SK-N-SH (cell line): ENCODE data around the gene TMEM161A. TPM values are rescaled to one million over a fixed set of nuclear protein-coding genes. Genes with fewer than 3 reads are reported as not detected.

Source experiments
- CTCF ChIA-PET: fragments of 300-600, 350-600 bp; formaldehyde crosslinking; extraction: SDS; loops from one replicate; lab custom pipeline; 2021; lab: Yijun Ruan, JAX
- POLR2A ChIA-PET: fragments of 350-600 bp; sonication (Branson Sonifier 250); formaldehyde crosslinking; extraction: SDS; loops from one replicate; lab custom pipeline; 2020; ENCODE audit warnings: antibody characterized with exemption, inconsistent platforms; lab: Yijun Ruan, JAX
- DNase-seq: peaks from one replicate; pipeline ENCODE4 v3.0.0; 2012
- H2AFZ ChIP-seq: fragments of 200-600 bp; sonication (generic); 2 replicates; pipeline ENCODE4 v1.8.1; 2016; ENCODE audit warnings: antibody characterized with exemption, mild to moderate bottlenecking, low read depth
- H3F3A ChIP-seq: fragments of 200-600 bp; sonication (generic); replicated peaks from 2 replicates; pipeline ENCODE3; 2016; ENCODE audit warnings: antibody characterized with exemption, mild to moderate bottlenecking; ENCODE audit not compliant: insufficient read depth
- H3K27ac ChIP-seq, 2 experiments: fragments of 200-500 bp in 1 of 2; fragments of 200-600 bp in 1 of 2; sonication (Bioruptor generic) in 1 of 2; sonication (generic), shearing (Covaris generic) in 1 of 2; 2 replicates each; pipeline versions ENCODE4 v1.5.1 to v1.6.1; 2014 to 2016; ENCODE audit warnings: low read depth in 2 of 2, inconsistent platforms in 1 of 2, low read length in 1 of 2, mild to moderate bottlenecking in 1 of 2, mixed read lengths in 1 of 2
- H3K27me3 ChIP-seq: fragments of 200-600 bp; sonication (generic), shearing (Covaris generic); 2 replicates; pipeline ENCODE4 v1.6.1; 2016; ENCODE audit warnings: mixed run types; ENCODE audit not compliant: insufficient read depth
- H3K36me3 ChIP-seq, 2 experiments: fragments of 200-500 bp in 1 of 2; fragments of 200-600 bp in 1 of 2; sonication (Bioruptor generic) in 1 of 2; sonication (generic) in 1 of 2; replicated peaks in 1 of 2; 2 replicates each; pipeline versions ENCODE3 to v1.5.1; 2014 to 2016; ENCODE audit warnings: low read length in 1 of 2, mild to moderate bottlenecking in 1 of 2; ENCODE audit not compliant: insufficient read depth in 2 of 2, control insufficient read depth in 1 of 2
- H3K4me1 ChIP-seq, 2 experiments: fragments of 200-500 bp in 1 of 2; fragments of 200-600 bp in 1 of 2; sonication (Bioruptor generic) in 1 of 2; sonication (generic), shearing (Covaris generic) in 1 of 2; 2 replicates each; pipeline versions ENCODE4 v1.5.1 to v1.6.1; 2014 to 2016; ENCODE audit warnings: low read depth in 1 of 2, low read length in 1 of 2, mixed run types in 1 of 2; ENCODE audit not compliant: insufficient read depth in 2 of 2, control insufficient read depth in 1 of 2
- H3K4me2 ChIP-seq: fragments of 200-600 bp; sonication (generic), shearing (Covaris generic); 2 replicates; pipeline ENCODE4 v1.6.1; 2017; ENCODE audit warnings: mixed run types
- H3K4me3 ChIP-seq, 2 experiments: fragments of 200-500 bp in 1 of 2; fragments of 200-600 bp in 1 of 2; sonication (Bioruptor generic) in 1 of 2; sonication (generic), shearing (Covaris generic) in 1 of 2; 2 replicates each; pipeline versions ENCODE4 v1.5.1 to v1.8.1; 2014 to 2016; ENCODE audit warnings: low read depth in 2 of 2, inconsistent platforms in 1 of 2, low read length in 1 of 2, mild to moderate bottlenecking in 1 of 2, mixed read lengths in 1 of 2, moderate library complexity in 1 of 2
- H3K79me2 ChIP-seq: fragments of 200-600 bp; sonication (generic); 2 replicates; pipeline ENCODE4 v1.8.1; 2017; ENCODE audit warnings: mild to moderate bottlenecking; ENCODE audit not compliant: insufficient read depth
- H3K9ac ChIP-seq: fragments of 200-600 bp; sonication (generic); 2 replicates; pipeline ENCODE4 v1.6.1; 2017; ENCODE audit warnings: mixed run types
- H3K9me2 ChIP-seq: fragments of 200-600 bp; sonication (generic); 2 replicates; pipeline ENCODE4 v1.6.1; 2017; ENCODE audit warnings: mixed run types
- H3K9me3 ChIP-seq: fragments of 200-600 bp; sonication (generic); 2 replicates; pipeline ENCODE4 v1.6.1; 2017; ENCODE audit warnings: mixed run types, mild to moderate bottlenecking, moderate library complexity
- H4K20me1 ChIP-seq: fragments of 200-600 bp; sonication (generic); 2 replicates; pipeline ENCODE4 v1.6.1; 2017; ENCODE audit warnings: mild to moderate bottlenecking, mixed run types; ENCODE audit not compliant: insufficient read depth
- CTCF ChIP-seq: fragments of 200-600 bp; sonication (generic); IDR thresholded peaks from 2 replicates; pipeline ENCODE4 v1.6.1; 2017; ENCODE audit warnings: antibody characterized with exemption, mild to moderate bottlenecking, moderate library complexity
- ELF1 ChIP-seq: IDR thresholded peaks from 2 replicates; pipeline ENCODE4 v1.4.0; 2012
- GABPA ChIP-seq: IDR thresholded peaks from 2 replicates; pipeline ENCODE4 v1.4.0; 2012; ENCODE audit warnings: low read depth, mild to moderate bottlenecking
- GATA2 ChIP-seq: sonication (generic); formaldehyde crosslinking; IDR thresholded peaks from 2 replicates; pipeline ENCODE4 v1.5.0; 2020; ENCODE audit warnings: mild to moderate bottlenecking, missing genetic modification reagents
- MAX ChIP-seq: IDR thresholded peaks from 2 replicates; pipeline ENCODE4 v1.4.0; 2012; ENCODE audit warnings: low read depth
- RAD21 ChIP-seq: IDR thresholded peaks from 2 replicates; pipeline ENCODE4 v1.6.1; 2012; ENCODE audit warnings: mild to moderate bottlenecking, low read length
- SIN3A ChIP-seq: IDR thresholded peaks from 2 replicates; pipeline ENCODE4 v1.6.1; 2012; ENCODE audit warnings: low read depth, mild to moderate bottlenecking, low read length, moderate library complexity, borderline replicate concordance
- WGBS: methylation state at CpG from one replicate; pipeline ENCODE4 v1.1.6; 2017; ENCODE audit warnings: low lambda C conversion rate; 5-methylcytosine and 5-hydroxymethylcytosine counted together
- polyA plus RNA-seq, 3 experiments: library from polyadenylated mRNA; depleted of rRNA; stranded (reverse); fragments of >200 nt; gene quantifications; 2 replicates each; pipeline ENCODE4 v1.2.3, GENCODE V29; 2012

TMEM161A gene
- polyA plus RNA-seq, 1 of the 3 experiments (the other 2 are of a cell fraction): 39.3 TPM

GRCh38 chr19:19074196-19074882 is 63.9 kb downstream of the TMEM161A start:
- Histone ChIP-seq H3K4me1 (peaks cover 0 to 8% of the 10 kb centered on the region in 2 experiments; a peak in 1 of 4 replicates), H3F3A (peaks cover under 1% of the 10 kb centered on the region), H3K36me3 (no peaks in the 10 kb centered on the region), H3K9ac (no peak overlapping the region), H3K27me3 (no peaks in the 10 kb centered on the region), H3K4me2 (no peak overlapping the region), H3K4me3 (no peak overlapping the region), H3K79me2 (no peaks in the 10 kb centered on the region), H3K9me3 (no peaks in the 10 kb centered on the region), H4K20me1 (no peaks in the 10 kb centered on the region), H2AFZ (no peak overlapping the region), H3K27ac (no peak overlapping the region), H3K9me2 (no peaks in the 10 kb centered on the region)
- WGBS: 59% methylated on average over 13 of the region's 13 CpGs
- peak; percentile 62 for DNase-seq
- no peak for TF ChIP-seq RAD21
- no peak for TF ChIP-seq SIN3A
- peak; percentile 3; the same call in 1 of the 2 replicates for TF ChIP-seq GATA2 (CRISPR knock-in tag)
- ChIA-PET CTCF (interaction anchor here (0.9 to 2.1 kb wide), 8 partner anchors 9 to 100 kb away, joined by 3 to 7 read pairs (median 4); partner anchors contain the start of gene SLC25A42), POLR2A (no interaction called here)

- CTCF ChIA-PET: interaction anchor here (1.3 to 1.4 kb wide), 2 partner anchors 9 to 75 kb away, joined by 3 to 4 read pairs; no protein-coding TSS in a partner anchor
- Histone ChIP-seq H3K9me3 (no peaks in the 10 kb centered on the region), H3K79me2 (no peaks in the 10 kb centered on the region), H3K27ac (no peak overlapping the region), H3K4me3 (no peak overlapping the region), H3K36me3 (no peaks in the 10 kb centered on the region), H3K9me2 (no peaks in the 10 kb centered on the region), H4K20me1 (no peaks in the 10 kb centered on the region), H3F3A (peaks cover 6% of the 10 kb centered on the region), H3K4me1 (peaks cover 0 to 8% of the 10 kb centered on the region in 2 experiments; a peak in 2 of 4 replicates), H3K27me3 (no peaks in the 10 kb centered on the region), H2AFZ (no peak overlapping the region), H3K9ac (no peak overlapping the region), H3K4me2 (no peak overlapping the region)
- no peak for DNase-seq
- POLR2A ChIA-PET: interaction anchor here (0.7 kb wide), 1 partner anchor 9 kb away, joined by 3 read pairs; no protein-coding TSS in a partner anchor
- no peak for TF ChIP-seq MAX
- no peak for TF ChIP-seq GABPA
- TF ChIP-seq ELF1: no peak
- TF ChIP-seq CTCF: no peak
- WGBS: 97% methylated on average over 6 of the region's 8 CpGs
These were observed 66.4 kb downstream of the TMEM161A start for GRCh38 chr19:19071897-19072296.

Other genes with a start within 250 kb of the TMEM161A start
- 5.4 and 7.3 TPM in 2 replicates for gene CERS1, start 242.3 kb downstream of the TMEM161A start, polyA plus RNA-seq (2012; rRNA removed)
- 412 and 450 TPM in 2 replicates for gene COPE, start 219.1 kb downstream of the TMEM161A start, polyA plus RNA-seq (2012; rRNA removed)
- 81.7 and 86.8 TPM in 2 replicates for gene DDX49, start 218.8 kb downstream of the TMEM161A start, polyA plus RNA-seq (2012; rRNA removed)
- 81.0 and 83.0 TPM in 2 replicates for gene HOMER3, start 197.3 kb downstream of the TMEM161A start, polyA plus RNA-seq (2012; rRNA removed)
- gene SUGP2, start 105.0 kb downstream of the TMEM161A start, polyA plus RNA-seq (2012; rRNA removed): 56.3 and 74.9 TPM in 2 replicates
- 32.2 and 34.7 TPM in 2 replicates for gene ARMC6, start 104.9 kb downstream of the TMEM161A start, polyA plus RNA-seq (2012; rRNA removed)
- gene SLC25A42, start 74.5 kb downstream of the TMEM161A start, polyA plus RNA-seq (2012; rRNA removed): 4.3 and 6.1 TPM in 2 replicates
- gene MEF2B, start 31.8 kb upstream of the TMEM161A start, polyA plus RNA-seq (2012; rRNA removed): 1.0 and 1.1 TPM in 2 replicates
- 33.7 and 36.4 TPM in 2 replicates for gene BORCS8, start 53.7 kb upstream of the TMEM161A start, polyA plus RNA-seq (2012; rRNA removed)
- 98.2 and 117 TPM in 2 replicates for gene RFXANK, start 53.8 kb upstream of the TMEM161A start, polyA plus RNA-seq (2012; rRNA removed)
- gene NR2C2AP, start 64.9 kb upstream of the TMEM161A start, polyA plus RNA-seq (2012; rRNA removed): 21.2 and 21.9 TPM in 2 replicates
- 0.03 and 0.10 TPM in 2 replicates for gene NCAN, start 73.5 kb upstream of the TMEM161A start, polyA plus RNA-seq (2012; rRNA removed)
- gene TM6SF2, start 134.8 kb upstream of the TMEM161A start, polyA plus RNA-seq (2012; rRNA removed): 1.4 and 1.8 TPM in 2 replicates
- gene SUGP1, start 182.0 kb upstream of the TMEM161A start, polyA plus RNA-seq (2012; rRNA removed): 35.1 and 43.2 TPM in 2 replicates
- 17.6 and 19.4 TPM in 2 replicates for gene MAU2, start 182.4 kb upstream of the TMEM161A start, polyA plus RNA-seq (2012; rRNA removed)